Measurements from ENCODE around the gene DNPEP.
A peak's percentile ranks its signal among the peaks of the same experiment; 100 is the strongest.
"Not testable (repeated sequence)": the region's sequence is repeated elsewhere in the genome, so short reads cannot be mapped to it uniquely, and the experiment has no call there.

Gene DNPEP

DNA sequence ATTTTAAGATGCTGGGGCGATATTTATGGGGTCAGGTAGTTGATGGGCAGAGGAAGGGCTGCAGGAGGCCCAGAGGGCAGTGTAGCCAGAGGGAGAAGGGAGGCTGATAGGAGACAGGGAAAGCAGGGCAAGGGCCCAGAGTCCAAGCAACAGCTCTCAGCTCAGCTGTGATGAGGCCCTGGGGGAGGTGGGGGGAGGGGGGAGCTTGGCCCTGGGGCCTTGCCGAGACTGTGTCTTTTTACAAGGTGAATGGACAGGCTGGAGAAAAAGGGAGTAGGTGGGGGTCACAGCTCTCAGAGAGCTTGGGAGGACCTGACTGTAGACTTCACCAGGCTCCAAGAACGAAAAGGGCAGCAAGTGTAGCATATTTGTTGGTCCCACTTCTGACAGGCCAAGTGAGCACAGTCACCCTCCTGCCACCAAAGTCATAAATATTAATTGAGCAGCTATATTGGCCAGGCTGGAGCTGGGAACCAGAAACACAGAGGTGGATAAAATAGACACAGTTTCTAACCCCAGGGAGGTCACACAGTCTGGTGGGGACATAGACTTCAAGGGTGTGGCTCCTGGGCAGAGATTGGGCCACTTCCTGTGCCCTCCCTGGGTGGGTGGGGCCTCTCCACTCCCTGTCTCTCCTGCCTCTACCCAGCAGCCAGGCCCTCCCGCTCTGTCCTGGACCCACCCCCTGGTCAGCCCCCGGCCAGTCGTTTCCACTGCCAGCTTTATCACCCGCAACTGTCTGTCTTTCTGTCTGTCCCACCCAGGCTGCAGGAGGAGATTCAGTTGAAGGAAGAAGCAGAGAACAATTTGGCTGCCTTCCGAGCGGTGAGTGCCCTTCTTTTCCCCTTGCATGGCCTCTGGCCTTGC, 31.9 kb upstream of the DNPEP start:
- no peak for DNase-seq (ENCODE audit: low spot score)

DNA sequence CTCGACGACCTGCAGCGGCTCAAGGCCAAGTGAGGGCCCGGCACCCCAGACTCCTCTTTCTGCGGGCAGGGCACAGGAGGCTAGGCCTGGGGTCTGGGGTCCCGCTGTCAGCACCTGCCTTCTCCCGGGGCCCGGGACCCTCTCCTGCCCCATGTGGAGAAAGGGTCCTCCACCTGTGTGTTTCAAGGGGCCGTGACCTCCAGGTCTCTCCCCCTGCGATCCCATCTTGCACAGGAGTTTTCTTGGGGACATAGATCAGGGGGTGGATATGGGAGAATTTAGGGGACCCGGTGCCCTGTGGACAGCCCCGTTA, 31.3 kb upstream of the DNPEP start:
- DNase-seq (ENCODE audit: low spot score) = no peak

DNA sequence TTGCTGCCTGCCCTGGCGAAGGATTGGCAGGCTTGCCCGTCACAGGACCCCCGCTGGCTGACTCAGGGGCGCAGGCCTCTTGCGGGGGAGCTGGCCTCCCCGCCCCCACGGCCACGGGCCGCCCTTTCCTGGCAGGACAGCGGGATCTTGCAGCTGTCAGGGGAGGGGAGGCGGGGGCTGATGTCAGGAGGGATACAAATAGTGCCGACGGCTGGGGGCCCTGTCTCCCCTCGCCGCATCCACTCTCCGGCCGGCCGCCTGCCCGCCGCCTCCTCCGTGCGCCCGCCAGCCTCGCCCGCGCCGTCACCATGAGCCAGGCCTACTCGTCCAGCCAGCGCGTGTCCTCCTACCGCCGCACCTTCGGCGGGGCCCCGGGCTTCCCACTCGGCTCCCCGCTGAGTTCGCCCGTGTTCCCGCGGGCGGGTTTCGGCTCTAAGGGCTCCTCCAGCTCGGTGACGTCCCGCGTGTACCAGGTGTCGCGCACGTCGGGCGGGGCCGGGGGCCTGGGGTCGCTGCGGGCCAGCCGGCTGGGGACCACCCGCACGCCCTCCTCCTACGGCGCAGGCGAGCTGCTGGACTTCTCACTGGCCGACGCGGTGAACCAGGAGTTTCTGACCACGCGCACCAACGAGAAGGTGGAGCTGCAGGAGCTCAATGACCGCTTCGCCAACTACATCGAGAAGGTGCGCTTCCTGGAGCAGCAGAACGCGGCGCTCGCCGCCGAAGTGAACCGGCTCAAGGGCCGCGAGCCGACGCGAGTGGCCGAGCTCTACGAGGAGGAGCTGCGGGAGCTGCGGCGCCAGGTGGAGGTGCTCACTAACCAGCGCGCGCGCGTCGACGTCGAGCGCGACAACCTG, 30.7 kb upstream of the DNPEP start, which contains the start of gene DES:
Gene DES (plus strand): TSS at position 223 of the 857 bp plus-strand sequence. CDS start 86 bp downstream, at position 309.
- DNase-seq (ENCODE audit: low spot score) = no peak

DNA sequence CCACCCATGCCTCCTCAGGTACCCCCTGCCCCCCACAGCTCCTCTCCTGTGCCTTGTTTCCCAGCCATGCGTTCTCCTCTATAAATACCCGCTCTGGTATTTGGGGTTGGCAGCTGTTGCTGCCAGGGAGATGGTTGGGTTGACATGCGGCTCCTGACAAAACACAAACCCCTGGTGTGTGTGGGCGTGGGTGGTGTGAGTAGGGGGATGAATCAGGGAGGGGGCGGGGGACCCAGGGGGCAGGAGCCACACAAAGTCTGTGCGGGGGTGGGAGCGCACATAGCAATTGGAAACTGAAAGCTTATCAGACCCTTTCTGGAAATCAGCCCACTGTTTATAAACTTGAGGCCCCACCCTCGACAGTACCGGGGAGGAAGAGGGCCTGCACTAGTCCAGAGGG, 29.7 kb upstream of the DNPEP start:
- no peak for DNase-seq (ENCODE audit: low spot score)

DNA sequence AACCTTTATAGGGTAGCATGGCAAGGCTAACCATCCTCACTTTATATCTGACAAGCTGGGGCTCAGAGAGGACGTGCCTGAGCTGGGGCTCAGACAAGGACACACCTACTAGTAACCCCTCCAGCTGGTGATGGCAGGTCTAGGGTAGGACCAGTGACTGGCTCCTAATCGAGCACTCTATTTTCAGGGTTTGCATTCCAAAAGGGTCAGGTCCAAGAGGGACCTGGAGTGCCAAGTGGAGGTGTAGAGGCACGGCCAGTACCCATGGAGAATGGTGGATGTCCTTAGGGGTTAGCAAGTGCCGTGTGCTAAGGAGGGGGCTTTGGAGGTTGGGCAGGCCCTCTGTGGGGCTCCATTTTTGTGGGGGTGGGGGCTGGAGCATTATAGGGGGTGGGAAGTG, 29.2 kb upstream of the DNPEP start:
- DNase-seq (ENCODE audit: low spot score) = no peak

DNA sequence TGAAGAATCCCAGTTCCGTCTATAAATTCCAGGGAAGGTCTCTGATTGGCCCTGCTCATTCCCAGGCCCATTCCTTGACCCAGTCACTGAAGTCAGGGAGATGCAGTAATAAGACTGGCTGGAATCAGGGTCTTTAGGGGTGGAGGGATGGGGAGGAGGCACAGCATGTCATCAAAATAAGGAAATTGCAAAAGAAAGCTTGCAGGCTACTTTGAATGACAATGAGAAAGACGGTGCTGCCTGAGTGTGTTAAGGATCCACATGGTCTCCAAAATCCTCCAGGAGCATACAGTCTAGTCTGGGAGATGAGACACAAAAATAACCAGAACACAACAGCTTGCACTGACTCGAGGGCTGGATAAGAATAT, 28.5 kb upstream of the DNPEP start:
- no peak for DNase-seq (ENCODE audit: low spot score)

DNA sequence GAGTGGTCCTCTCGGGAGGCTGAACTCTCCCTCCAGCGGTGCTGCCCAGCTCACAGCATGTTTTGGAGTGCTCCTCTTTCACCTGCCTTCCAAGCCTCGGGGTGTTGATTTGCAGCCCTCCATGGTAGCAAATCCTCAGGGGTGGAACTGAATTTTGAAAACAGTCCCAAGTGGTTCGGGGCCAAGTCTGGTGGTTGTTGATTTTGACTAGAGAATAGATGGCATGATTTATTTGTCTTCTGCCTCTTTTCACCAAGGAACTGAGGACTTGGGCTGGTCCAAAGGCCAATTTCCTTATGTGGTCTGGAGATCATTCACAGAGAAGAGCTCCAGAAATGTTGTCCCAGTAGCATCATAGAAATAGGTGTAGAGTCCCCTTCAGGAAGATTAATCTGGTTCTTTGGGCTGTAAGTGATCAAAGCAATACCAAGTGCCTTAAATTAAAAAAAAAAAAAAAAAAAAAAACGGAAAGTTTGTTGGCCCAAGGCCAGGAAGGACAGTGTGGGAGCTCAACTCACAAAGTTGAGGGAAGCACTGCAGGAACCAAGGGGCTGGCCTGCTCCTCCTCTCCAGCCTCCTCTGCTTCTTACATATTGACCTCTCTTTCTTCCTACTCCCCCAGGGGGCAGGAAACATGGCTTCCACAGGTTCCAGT, 28.0 kb upstream of the DNPEP start:
- no peak for DNase-seq (ENCODE audit: low spot score)

DNA sequence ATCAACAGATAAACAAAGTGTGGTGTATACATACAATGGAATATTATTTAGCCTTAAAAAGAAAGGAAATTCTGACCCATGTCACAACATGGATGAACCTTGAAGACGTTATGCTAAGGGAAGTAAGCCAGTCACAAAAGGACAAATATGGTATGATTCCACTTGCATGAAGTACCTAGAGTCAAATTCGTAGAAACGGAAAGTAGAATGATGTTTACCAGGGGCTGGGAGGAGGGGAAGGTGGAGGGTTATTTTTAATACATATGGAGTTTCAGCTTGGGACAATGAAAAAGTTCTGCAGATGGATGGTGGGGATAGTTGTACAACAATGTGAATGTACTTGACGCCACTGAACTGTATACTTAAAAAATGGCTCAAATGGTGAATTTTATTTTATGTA, 27.1 kb upstream of the DNPEP start:
- no peak for DNase-seq (ENCODE audit: low spot score)

DNA sequence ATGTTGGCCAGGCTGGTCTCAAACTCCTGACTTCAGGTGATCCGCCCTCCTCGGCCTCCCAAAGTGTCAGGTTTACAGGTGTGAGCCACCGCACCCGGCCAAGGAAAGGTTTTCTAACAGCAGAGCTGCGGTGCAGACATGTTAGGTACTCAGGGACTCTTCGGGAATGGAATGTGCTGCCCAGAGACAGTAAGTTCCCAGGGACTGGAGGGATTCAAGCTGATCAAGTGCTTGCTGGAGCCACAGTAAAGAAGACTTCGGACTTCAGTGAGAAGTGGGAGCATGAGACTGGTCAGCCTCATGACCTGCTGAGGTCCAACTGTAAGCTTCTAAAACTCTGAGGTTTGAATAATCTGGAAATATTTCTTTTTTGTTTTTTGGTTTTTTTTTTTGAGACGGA, 22.7 kb upstream of the DNPEP start:
- no peak for DNase-seq (ENCODE audit: low spot score)

DNA sequence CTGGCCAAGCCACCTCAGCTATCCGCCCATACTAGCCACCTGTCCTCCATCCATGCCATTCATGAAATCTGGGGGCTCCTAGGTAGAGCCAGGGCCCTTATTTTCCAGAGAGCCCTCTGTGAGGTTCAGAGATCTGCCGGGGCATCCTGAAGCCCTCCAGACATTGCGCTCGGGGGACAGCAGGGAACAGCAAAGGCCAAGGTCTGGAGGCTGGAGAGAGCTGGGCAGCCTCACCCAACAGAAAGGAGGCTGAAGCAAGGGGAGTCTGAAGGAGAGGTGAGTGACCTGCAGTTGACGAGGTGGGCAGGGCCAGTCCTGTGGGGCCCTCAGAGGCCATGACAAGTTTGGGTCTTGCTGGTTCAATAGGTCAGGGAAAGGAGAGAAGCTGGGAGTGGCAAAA, 21.9 kb upstream of the DNPEP start:
- no peak for DNase-seq (ENCODE audit: low spot score)

DNA sequence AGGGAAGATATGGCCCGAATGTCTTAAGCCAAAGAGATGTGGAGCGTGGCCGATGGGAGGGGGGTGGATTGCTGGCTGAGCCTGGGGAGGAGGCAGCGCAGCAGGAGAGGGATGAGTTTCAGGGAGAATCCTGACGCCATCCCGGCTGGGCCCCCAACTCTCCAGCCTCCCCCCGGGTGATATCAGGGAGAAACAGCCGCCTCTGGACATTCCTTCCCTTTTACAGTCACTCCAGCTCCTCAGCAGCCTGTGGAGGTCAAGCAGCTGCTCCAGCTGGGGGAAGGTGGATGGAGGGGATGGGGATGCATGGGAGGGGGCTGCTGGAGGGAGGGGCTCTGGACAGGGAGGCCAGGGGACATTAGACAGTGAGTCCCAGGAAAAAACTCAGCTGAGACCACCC, 20.9 kb upstream of the DNPEP start:
- no peak for DNase-seq (ENCODE audit: low spot score)

DNA sequence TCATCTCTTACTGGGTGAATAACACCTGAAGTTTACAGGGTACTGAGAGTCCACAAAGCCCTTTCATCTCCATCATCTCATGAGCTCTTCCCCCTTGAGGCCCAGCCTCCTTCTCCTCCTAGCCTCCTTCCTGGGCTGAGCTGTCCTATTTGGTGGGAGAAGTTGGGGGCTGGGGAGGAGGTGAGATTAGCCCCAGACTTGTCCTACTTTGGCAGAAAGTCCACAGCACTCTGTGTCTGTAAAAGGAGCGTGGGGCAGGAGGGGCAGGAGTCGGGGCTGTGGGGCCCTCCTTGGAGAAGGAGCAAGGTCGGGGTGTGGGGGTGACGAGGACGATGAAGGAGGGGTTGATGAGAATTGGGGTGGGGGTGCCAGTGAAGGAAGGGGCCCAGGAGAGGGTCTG, 20.5 kb upstream of the DNPEP start:
- DNase-seq (ENCODE audit: low spot score) = no peak

DNA sequence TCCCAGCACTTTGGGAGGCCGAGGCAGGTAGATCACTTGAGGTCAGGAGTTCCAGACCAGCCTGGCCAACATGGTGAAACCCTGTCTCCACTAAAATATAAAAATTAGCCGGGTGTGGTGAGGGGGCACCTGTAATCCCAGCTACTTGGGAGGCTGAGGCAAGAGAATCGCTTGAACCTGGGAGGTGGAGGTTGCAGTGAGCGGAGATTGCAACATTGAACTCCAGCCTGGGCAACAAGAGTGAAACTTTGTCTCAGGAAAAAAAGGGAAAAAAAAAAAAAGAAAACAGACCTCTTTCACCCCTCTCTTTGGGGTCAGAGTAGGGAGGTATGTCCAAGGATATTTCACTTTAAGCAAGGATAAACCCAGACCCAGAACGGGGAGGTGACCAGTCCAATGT, 19.6 kb upstream of the DNPEP start:
- DNase-seq (ENCODE audit: low spot score) = not testable (repeated sequence)

DNA sequence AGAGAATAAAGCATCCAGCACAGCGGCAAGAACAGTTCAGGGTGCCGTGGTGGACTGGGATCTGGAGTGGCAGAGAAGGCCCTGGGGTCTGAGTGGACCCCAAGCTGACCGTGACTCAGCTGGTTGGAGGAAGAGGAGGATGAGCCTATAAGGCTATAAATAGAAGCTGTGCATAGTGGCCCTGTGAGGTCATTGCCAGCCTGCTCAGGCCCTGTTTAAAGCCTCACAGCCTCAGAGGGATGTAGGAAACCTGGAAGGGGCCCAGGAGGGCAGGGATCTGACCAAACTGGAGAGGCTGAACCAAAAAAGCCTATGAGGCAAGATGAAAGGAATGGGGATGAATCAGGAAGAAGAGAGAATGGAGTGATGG, 19.1 kb upstream of the DNPEP start:
- DNase-seq (ENCODE audit: low spot score) = no peak

DNA sequence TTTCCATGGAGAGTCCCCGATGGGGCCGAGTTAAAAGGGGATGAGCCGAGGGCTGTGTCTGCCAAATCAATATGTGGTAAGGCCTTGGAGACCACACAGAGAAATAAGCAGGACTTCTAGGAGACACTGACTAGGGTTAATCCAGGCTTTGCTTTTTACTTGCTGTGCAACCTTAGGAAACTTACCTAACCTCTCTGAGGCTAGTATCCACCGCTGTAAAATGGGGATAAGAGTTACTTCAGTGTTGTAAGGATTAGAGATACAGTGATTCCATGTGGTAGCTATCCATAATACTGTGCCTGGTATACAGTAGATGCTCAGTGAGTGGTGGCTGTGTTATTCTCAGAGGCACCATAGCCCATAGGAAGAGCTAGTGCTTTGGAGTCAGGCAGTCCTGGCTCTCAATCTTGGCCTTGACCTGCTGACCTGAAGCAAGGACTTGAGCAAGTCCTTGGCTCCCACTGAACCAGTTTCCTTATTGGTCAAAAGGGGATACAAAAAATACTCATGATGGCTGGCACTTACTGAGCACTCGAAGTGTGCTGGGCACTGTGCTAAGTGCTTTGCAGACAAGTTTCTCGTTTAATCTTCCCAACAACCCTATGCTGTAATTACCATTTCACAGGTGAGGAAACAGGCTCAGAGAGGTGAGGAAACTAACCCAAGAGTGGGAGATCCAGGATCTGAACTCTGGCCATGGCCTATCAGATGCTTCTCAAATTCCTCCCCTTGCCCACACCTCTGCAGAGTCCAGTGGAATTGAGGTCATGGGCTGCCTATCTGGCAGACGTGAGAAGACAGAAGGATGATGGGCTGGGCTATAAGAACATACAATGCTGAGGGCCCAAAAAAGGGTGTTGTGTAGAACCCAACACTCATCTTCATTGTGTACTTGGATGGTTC, 18.5 kb upstream of the DNPEP start:
- DNase-seq (ENCODE audit: low spot score) = no peak

DNA sequence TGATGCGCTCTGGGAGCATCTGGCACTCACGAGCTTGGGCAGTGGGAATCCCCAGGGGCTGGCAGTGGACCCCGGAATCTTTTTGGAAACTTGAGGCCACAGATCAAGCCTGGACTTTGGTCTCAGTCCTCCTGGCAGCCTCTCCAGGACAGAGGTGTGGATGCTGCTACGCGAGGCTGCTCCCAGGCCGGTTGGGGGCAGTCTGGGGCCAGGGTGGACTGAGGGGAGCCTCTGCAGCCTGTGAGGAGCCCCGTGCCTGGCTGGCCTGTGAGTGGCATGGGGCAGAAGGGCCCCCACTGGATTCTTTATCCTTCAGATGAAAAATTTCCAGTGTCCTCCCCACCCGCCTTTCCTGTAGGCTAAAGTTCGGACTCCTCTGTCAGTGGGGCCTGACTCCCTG, 17.7 kb upstream of the DNPEP start:
- no peak for DNase-seq (ENCODE audit: low spot score)

DNA sequence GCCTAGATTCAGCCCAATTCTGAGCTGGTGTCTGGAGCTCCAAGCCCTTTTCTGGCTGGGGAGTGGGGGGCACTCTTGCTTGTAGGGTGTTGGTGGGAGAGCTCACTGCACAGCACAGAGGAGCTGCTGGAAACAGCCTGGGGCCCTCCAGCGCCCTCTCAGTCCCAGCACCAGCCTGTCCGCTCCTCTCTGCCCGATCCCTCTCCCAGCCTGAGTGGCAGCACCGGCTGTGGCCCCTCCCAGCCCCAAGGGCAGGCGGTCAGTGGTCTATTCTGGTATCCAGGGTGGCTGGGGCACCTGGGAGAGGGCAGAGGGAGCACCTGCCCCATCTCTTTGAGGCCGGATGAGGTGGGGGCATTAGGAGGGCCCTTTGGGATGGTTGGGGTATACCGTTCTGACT, 17.2 kb upstream of the DNPEP start:
- DNase-seq (ENCODE audit: low spot score) = no peak

DNA sequence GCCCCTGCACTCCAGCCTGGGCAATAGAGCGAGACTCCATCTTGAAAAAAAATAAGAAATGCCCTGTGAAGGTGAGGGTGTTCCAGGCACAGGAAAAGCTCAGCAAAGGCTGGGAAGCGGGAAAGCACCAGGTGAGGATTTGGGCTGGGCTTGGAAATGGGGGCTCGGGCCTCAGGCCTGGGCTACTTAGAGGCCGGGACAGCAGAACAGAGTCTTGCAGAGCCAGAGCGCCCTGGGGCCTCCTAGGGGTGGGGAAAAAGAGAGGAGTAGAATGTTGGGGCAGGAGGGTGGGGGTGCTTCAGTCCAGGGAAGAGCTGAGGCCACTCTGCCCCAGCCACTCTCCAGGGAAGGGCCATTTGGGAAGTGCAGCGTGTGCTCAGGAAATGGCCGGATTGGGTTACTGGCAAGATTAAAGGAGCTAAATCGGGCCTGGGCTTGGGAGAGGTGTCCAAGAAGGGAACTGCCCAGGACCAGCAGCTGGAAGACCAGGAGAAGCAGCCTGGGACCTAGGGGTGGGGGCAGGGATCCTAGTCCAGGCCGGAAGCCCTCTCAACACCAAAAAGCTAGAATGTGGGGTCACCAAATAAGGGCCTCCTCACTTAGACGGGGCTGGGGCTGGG, 16.7 kb upstream of the DNPEP start:
- no peak for DNase-seq (ENCODE audit: low spot score)

DNA sequence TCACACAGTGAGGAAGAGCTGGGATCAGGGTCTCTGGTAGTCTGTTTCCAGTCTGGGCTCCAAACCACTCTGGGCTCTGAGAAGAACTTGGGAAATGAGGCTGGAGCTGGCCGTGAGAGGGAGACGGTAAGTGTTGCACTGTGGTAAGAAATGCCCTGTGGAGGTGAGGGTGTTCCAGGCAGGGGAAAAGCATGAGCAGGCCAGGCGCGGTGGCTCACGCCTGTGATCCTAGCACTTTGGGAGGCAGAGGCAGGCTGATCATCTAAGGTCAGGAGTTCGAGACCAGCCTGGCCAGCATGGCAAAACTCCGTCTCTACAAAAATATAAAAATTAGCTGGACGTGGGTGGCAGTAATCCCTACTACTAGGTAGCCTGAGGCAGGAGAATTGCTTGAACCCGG, 16.1 kb upstream of the DNPEP start:
- no peak for DNase-seq (ENCODE audit: low spot score)

DNA sequence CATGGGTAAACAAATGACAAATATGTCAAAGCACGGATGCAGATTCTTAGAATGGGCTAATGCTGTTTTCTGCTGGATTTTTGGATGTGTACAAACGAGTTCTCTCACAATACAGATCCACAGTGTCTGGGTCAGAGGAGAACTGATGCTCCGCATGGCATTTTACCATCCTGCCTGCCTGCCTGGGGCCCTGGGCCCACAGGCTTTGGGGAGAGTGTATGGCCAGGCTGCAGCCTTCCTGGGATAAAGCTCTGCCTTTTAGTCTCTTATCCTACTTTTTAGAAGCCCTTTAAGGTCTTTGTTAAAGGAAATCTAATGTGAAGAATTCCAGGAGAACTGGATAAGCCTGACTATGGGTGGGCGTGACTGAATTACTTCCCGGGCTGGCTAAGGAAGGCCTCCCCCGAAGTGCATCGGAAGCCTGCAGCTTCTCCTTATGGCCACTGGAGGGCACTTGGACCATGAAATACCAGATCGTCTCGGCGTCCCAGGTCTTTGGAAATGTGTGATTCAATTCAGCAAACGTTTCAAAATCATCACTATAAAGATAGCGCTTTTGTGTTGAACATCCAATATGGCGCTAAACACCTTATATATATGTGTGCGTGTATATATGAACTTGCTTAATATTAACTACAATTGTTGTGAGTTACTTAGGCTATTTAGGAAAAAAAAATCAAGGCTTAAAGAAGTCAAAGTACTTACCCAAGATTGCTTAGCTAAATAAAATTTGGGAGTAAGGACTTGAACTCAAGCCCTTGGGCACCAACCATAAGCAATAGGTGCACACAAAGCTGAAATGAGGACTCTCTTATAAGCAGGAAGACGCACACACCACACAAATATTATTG, 15.2 kb upstream of the DNPEP start:
- DNase-seq (ENCODE audit: low spot score) = peak; percentile 66

DNA sequence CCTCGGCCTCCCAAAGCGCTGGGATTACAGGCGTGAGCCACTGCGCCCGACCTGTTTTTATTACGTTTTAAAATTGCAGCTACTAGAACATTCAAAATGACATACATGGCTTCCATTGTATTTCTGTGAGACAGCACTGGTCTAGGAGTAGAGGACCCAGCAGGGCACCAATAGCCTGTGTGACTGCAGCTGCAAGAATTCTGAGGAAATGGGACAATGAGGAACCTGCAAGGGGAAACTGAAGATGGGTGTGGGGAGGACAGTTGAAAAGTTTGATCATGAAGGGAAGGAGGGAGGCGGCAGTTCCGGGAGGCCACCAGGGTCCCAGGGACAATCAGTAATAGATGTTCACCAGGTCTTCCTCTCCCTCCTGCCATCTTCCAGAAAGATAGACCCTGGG, 13.9 kb upstream of the DNPEP start:
- DNase-seq (ENCODE audit: low spot score) = no peak
